ENCODE data around the gene DUSP21. TPM values are rescaled to one million over a fixed set of nuclear protein-coding genes. Genes with fewer than 3 reads are reported as not detected.

DUSP21 gene
- polyA plus RNA-seq, 1 donor from 2014 or later, result not detected

- Histone ChIP-seq H3K9me3 (ENCODE audit: low read length) (no peaks in the 10 kb centered on the region), H3K79me2 (replicated peaks; ENCODE audit: insufficient read depth, low read length) (peaks cover 25% of the 10 kb centered on the region), H3F3A (ENCODE audit: insufficient read depth, low read length, poor library complexity, severe bottlenecking) (no peaks in the 10 kb centered on the region), H3K4me3 (ENCODE audit: low read length) (peak overlapping the region; percentile 85), H3K9me2 (ENCODE audit: insufficient read depth, low read length) (no peaks in the 10 kb centered on the region), H3K27me3 (ENCODE audit: insufficient read depth, low read depth, low read length) (no peaks in the 10 kb centered on the region), H3K4me2 (ENCODE audit: low read length) (peak overlapping the region; percentile 44), H4K20me1 (ENCODE audit: insufficient read depth) (no peaks in the 10 kb centered on the region), H2AFZ (ENCODE audit: low read depth, low read length) (no peak overlapping the region), H3K27ac (ENCODE audit: low read length) (peak overlapping the region; percentile 90), H3K36me3 (ENCODE audit: insufficient read depth, low read length) (no peaks in the 10 kb centered on the region), H3K9ac (ENCODE audit: low read length) (peak overlapping the region; percentile 87)
- TF ChIP-seq CTCF (IDR thresholded peaks at IDR 0.05; ENCODE audit: poor library complexity, severe bottlenecking) (no peak), MXI1 (conservative IDR thresholded peaks at IDR 0.05; ENCODE audit: poor library complexity, severe bottlenecking) (no peak), TAF1 (IDR thresholded peaks at IDR 0.05; ENCODE audit: low read depth) (no peak)
Observed at GRCh38 chrX:44871114-44871645, 27.4 kb downstream of the DUSP21 start.

- H3K9me2 ChIP-seq (ENCODE audit: insufficient read depth, low read length), result no peaks in the 10 kb centered on the region
- no peaks in the 10 kb centered on the region for H4K20me1 ChIP-seq (ENCODE audit: insufficient read depth)
- peak overlapping the region; percentile 85 for H3K4me3 ChIP-seq (ENCODE audit: low read length)
- H3K27ac ChIP-seq (ENCODE audit: low read length), result peak overlapping the region; percentile 90
- peaks cover 32% of the 10 kb centered on the region for H3K79me2 ChIP-seq (replicated peaks; ENCODE audit: insufficient read depth, low read length)
- H3F3A ChIP-seq (ENCODE audit: insufficient read depth, low read length, poor library complexity, severe bottlenecking), result no peaks in the 10 kb centered on the region
- H3K9me3 ChIP-seq (ENCODE audit: low read length), result no peaks in the 10 kb centered on the region
- H3K9ac ChIP-seq (ENCODE audit: low read length), result peak overlapping the region; percentile 87
- H3K4me2 ChIP-seq (ENCODE audit: low read length), result peak overlapping the region; percentile 44
- peak overlapping the region; percentile 27 for H2AFZ ChIP-seq (ENCODE audit: low read depth, low read length)
- TF ChIP-seq RAD21 (conservative IDR thresholded peaks at IDR 0.05) (no peak), POLR2AphosphoS5 (IDR thresholded peaks at IDR 0.05) (no peak), EZH2 (IDR thresholded peaks at IDR 0.05; ENCODE audit: borderline replicate concordance, insufficient read depth, low read length, poor library complexity, severe bottlenecking) (no peak), TAF1 (IDR thresholded peaks at IDR 0.05; ENCODE audit: low read depth) (peak; percentile 14)
- H3K36me3 ChIP-seq (ENCODE audit: insufficient read depth, low read length), result no peaks in the 10 kb centered on the region
- H3K27me3 ChIP-seq (ENCODE audit: insufficient read depth, low read depth, low read length), result no peaks in the 10 kb centered on the region
Observed at GRCh38 chrX:44871931-44872820, 28.4 kb downstream of the DUSP21 start.

- Histone ChIP-seq H3K9me3 (ENCODE audit: low read length) (no peaks in the 10 kb centered on the region), H3K9ac (ENCODE audit: low read length) (peak within 1 kb of the TSS; percentile 87), H4K20me1 (ENCODE audit: insufficient read depth) (no peaks in the 10 kb centered on the region), H2AFZ (ENCODE audit: low read depth, low read length) (peak within 1 kb of the TSS; percentile 27), H3K9me2 (ENCODE audit: insufficient read depth, low read length) (no peaks in the 10 kb centered on the region), H3K27me3 (ENCODE audit: insufficient read depth, low read depth, low read length) (no peaks in the 10 kb centered on the region), H3K36me3 (ENCODE audit: insufficient read depth, low read length) (no peaks in the 10 kb centered on the region), H3K79me2 (replicated peaks; ENCODE audit: insufficient read depth, low read length) (peaks cover 40% of the 10 kb centered on the region), H3K4me3 (ENCODE audit: low read length) (peak within 1 kb of the TSS; percentile 85), H3F3A (ENCODE audit: insufficient read depth, low read length, poor library complexity, severe bottlenecking) (no peaks in the 10 kb centered on the region), H3K4me2 (ENCODE audit: low read length) (peak within 1 kb of the TSS; percentile 44), H3K27ac (ENCODE audit: low read length) (peak within 1 kb of the TSS; percentile 90)
- TF ChIP-seq TAF1 (IDR thresholded peaks at IDR 0.05; ENCODE audit: low read depth), result peak; percentile 46
- TF ChIP-seq EZH2 (IDR thresholded peaks at IDR 0.05; ENCODE audit: borderline replicate concordance, insufficient read depth, low read length, poor library complexity, severe bottlenecking), result no peak
- peak; percentile 78 for TF ChIP-seq POLR2AphosphoS5 (IDR thresholded peaks at IDR 0.05)
Observed at GRCh38 chrX:44872821-44873414, 29.1 kb downstream of the DUSP21 start, which contains the start of gene KDM6A. Gene KDM6A, plus strand, starts transcription at chrX:44873188. Its CDS starts 364 bp downstream, at chrX:44873552.
